Keratinocyte (primary cell): ENCODE results near the gene OFD1. TPM values are rescaled to one million over a fixed set of nuclear protein-coding genes. Genes with fewer than 3 reads are reported as not detected.

Experiments used
- DNase-seq: peaks from one replicate; pipeline ENCODE4 v3.0.0-alpha.2; 2011; ENCODE audit warnings: low read depth, missing footprints, low spot score
- FAIRE-seq: peaks from 2 replicates; lab custom pipeline; 2011; peaks lifted over from hg19 to GRCh38; lab: Jason Lieb, UNC
- H2AFZ ChIP-seq: 2 replicates; pipeline ENCODE4 v1.6.0; 2012; ENCODE audit warnings: low read length, control low read depth, inconsistent platforms; ENCODE audit not compliant: control insufficient read depth
- H3K27ac ChIP-seq: 2 replicates; pipeline ENCODE4 v1.5.1; 2011; ENCODE audit warnings: low read length; ENCODE audit not compliant: control insufficient read depth, insufficient read depth
- H3K27me3 ChIP-seq: 3 replicates; pipeline ENCODE4 v1.6.0; 2011; ENCODE audit warnings: low read length; ENCODE audit not compliant: control insufficient read depth, insufficient read depth; ENCODE audit errors: extremely low read depth
- H3K36me3 ChIP-seq, 2 experiments: 2 replicates in 1 of 2; 3 replicates in 1 of 2; pipeline ENCODE4 v1.5.1; 2011; ENCODE audit warnings: low read length in 2 of 2, mild to moderate bottlenecking in 1 of 2; ENCODE audit not compliant: control insufficient read depth in 2 of 2, insufficient read depth in 2 of 2; ENCODE audit errors: extremely low read depth in 1 of 2
- H3K4me1 ChIP-seq: 3 replicates; pipeline ENCODE4 v1.5.1; 2011; ENCODE audit warnings: low read length; ENCODE audit not compliant: control insufficient read depth, insufficient read depth; ENCODE audit errors: extremely low read depth
- H3K4me2 ChIP-seq: 3 replicates; pipeline ENCODE4 v1.6.0; 2011; ENCODE audit warnings: low read depth, low read length; ENCODE audit not compliant: control insufficient read depth, insufficient read depth; ENCODE audit errors: extremely low read depth
- H3K4me3 ChIP-seq, 3 experiments: fragments of 200-600 bp in 1 of 3; sonication (generic) in 1 of 3; 2 replicates in 2 of 3; 3 replicates in 1 of 3; pipeline ENCODE4 v1.5.1; 2011 to 2016; ENCODE audit warnings: low read length in 3 of 3, mild to moderate bottlenecking in 3 of 3, control low read depth in 2 of 3, inconsistent platforms in 1 of 3, low read depth in 1 of 3, mixed read lengths in 1 of 3, mixed run types in 1 of 3, moderate library complexity in 1 of 3; ENCODE audit not compliant: control insufficient read depth in 2 of 3, insufficient read depth in 2 of 3; ENCODE audit errors: extremely low read depth in 1 of 3
- H3K79me2 ChIP-seq: 2 replicates; pipeline ENCODE4 v1.6.0; 2012; ENCODE audit warnings: low read length; ENCODE audit not compliant: control insufficient read depth, insufficient read depth
- H3K9ac ChIP-seq: 3 replicates; pipeline ENCODE4 v1.6.0; 2011; ENCODE audit warnings: low read length; ENCODE audit not compliant: control insufficient read depth, insufficient read depth; ENCODE audit errors: extremely low read depth
- H3K9me1 ChIP-seq: 3 replicates; pipeline ENCODE4 v1.6.0; 2011; ENCODE audit warnings: low read length; ENCODE audit not compliant: control insufficient read depth, insufficient read depth; ENCODE audit errors: extremely low read depth
- H3K9me3 ChIP-seq: 2 replicates; pipeline ENCODE4 v1.5.1; 2012; ENCODE audit warnings: low read depth, low read length; ENCODE audit not compliant: control insufficient read depth
- H4K20me1 ChIP-seq: 3 replicates; pipeline ENCODE4 v1.6.0; 2011; ENCODE audit warnings: low read length; ENCODE audit not compliant: control insufficient read depth, insufficient read depth; ENCODE audit errors: extremely low read depth
- EZH2 ChIP-seq: IDR thresholded peaks from one replicate; pipeline ENCODE4 v1.6.1; 2012; ENCODE audit warnings: inconsistent platforms, mild to moderate bottlenecking, low read length, moderate library complexity
- dilution Hi-C: fragments of 300-500 bp; cut with MboI; formaldehyde crosslinking; loops from one replicate; pipeline ENCODE4 v1.7.0; 2020; ENCODE audit warnings: low sequenced_read_pairs; ENCODE audit not compliant: extremely low pct_ligation_motif_present
- polyA plus RNA-seq, 5 experiments: library from polyadenylated mRNA; depleted of rRNA in 3 of 5; stranded (reverse) in 3 of 5; stranded (forward) in 1 of 5; unstranded in 1 of 5; fragments of >200 nt; gene quantifications; 1 replicate in 1 of 5; 2 replicates in 3 of 5; 3 replicates in 1 of 5; pipeline versions ENCODE4 v1.2.1 to v1.2.3, GENCODE V29; 2011 to 2012; ENCODE audit warnings: missing spikeins in 2 of 5, low read depth in 1 of 5, low replicate concordance in 1 of 5
- TF ChIP-seq, protein P1 (sequence below), 3 experiments: IDR thresholded peaks in 1 of 3; conservative IDR thresholded peaks in 1 of 3; optimal IDR thresholded peaks in 1 of 3; 2 replicates in 2 of 3; 3 replicates in 1 of 3; pipeline versions ENCODE3 to v1.5.1; 2011; ENCODE audit warnings: low read length in 3 of 3, mild to moderate bottlenecking in 3 of 3, moderate library complexity in 2 of 3, control low read depth in 1 of 3, inconsistent platforms in 1 of 3; ENCODE audit not compliant: insufficient read depth in 2 of 3; ENCODE audit errors: extremely low read depth in 1 of 3

Gene OFD1
- polyA plus RNA-seq, 1 donor (not counting 4 experiments of a cell fraction or from before 2014, with no cell fraction given), result 18.3 TPM

DNA sequence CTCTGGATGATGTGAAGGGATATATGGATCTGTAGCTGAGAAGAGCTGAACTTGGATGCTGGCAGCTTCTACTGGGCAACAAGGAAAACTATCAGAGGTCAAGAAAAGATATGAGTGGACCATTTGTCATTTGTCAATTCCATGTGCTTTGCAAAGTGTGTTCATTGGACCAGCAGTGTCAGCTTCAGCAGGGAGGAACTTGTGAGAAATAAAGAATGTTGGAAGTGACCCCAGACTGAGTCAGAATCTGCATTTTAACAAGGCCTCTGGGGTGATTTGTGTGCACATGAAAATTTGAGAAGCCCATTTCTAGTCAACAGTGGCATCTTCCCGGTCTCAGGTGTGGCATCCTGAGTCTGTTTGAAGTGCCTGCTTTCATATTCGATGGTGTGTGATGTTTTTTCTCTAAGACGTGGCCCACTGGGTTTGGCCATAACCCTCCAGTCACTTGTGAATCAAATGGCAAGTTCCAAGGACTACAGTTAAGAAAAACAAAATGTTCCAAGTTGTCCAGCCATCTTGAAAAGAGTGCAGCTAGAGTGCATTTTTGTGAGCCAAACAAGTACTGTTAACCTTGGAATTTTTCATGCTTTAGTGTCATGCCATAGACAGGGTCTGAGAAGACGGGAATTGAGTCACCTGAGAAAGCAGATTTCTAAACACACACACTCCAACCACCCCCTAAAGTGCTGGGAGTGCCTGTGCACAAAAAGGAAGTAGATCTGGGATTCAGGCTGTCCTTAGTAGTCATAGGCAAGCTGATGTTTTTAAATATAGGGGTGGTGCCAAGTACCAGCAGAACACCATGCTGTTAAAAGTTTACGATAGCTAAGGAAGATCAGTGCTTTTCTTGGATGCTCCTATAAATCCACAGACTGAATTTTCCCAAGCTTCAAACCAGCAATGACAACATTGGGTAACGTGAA is 55.9 kb downstream of the OFD1 start:
- dilution Hi-C loops, result no loop called here
- no peak for FAIRE-seq
- H3K9me1 ChIP-seq, result no peaks in the 10 kb centered on the region

DNA sequence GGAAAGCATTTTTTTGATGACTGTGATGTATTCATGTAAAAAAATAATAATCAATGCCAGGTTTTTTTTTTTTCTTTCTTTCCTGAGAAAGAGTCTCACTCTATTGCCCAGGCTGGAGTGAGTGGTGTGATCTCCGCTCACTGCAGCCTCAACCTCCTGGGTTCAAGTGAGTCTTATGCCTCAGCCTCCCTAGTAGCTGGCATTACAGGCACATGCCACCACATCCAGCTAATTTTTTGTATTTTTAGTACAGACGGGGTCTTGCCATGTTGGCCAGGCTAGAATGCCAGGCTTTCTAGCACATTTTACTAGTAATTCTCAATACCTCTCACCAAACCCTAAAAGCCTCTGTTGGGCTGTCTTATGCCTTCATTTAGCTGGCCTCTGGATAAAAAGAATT is 56.6 kb downstream of the OFD1 start:
- Histone ChIP-seq H3K4me2 (no peak overlapping the region), H3K9me3 (no peaks in the 10 kb centered on the region), H3K4me1 (no peaks in the 10 kb centered on the region), H3K27me3 (peaks cover 7% of the 10 kb centered on the region), H3K27ac (no peak overlapping the region), H3K9ac (no peak overlapping the region), H3K4me3 (no peak overlapping the region), H3K36me3 (no peaks in the 10 kb centered on the region), H4K20me1 (no peaks in the 10 kb centered on the region), H3K79me2 (no peaks in the 10 kb centered on the region), H3K9me1 (no peaks in the 10 kb centered on the region), H2AFZ (no peak overlapping the region)
- dilution Hi-C loops, result no loop called here
- DNase-seq (no peak), FAIRE-seq (no peak)
- TF ChIP-seq, protein P1, sequence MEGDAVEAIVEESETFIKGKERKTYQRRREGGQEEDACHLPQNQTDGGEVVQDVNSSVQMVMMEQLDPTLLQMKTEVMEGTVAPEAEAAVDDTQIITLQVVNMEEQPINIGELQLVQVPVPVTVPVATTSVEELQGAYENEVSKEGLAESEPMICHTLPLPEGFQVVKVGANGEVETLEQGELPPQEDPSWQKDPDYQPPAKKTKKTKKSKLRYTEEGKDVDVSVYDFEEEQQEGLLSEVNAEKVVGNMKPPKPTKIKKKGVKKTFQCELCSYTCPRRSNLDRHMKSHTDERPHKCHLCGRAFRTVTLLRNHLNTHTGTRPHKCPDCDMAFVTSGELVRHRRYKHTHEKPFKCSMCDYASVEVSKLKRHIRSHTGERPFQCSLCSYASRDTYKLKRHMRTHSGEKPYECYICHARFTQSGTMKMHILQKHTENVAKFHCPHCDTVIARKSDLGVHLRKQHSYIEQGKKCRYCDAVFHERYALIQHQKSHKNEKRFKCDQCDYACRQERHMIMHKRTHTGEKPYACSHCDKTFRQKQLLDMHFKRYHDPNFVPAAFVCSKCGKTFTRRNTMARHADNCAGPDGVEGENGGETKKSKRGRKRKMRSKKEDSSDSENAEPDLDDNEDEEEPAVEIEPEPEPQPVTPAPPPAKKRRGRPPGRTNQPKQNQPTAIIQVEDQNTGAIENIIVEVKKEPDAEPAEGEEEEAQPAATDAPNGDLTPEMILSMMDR (optimal IDR thresholded peaks at IDR 0.05 in 1 of 3, IDR thresholded peaks at IDR 0.05 in 1 of 3, conservative IDR thresholded peaks at IDR 0.05 in 1 of 3; ENCODE audit: extremely low read depth in 1 of 3, insufficient read depth in 2 of 3, low read length in 3 of 3), result no peak
- TF ChIP-seq EZH2, result no peak

More for the DNA sequence above, 55.9 kb downstream of the OFD1 start:
- H3K4me1 ChIP-seq, result no peaks in the 10 kb centered on the region
- H3K27ac ChIP-seq, result no peak overlapping the region
- H2AFZ ChIP-seq, result no peak overlapping the region
- H3K4me2 ChIP-seq, result no peak overlapping the region
- TF ChIP-seq EZH2, result no peak
- TF ChIP-seq, protein P1 (optimal IDR thresholded peaks at IDR 0.05 in 1 of 3, IDR thresholded peaks at IDR 0.05 in 1 of 3, conservative IDR thresholded peaks at IDR 0.05 in 1 of 3; ENCODE audit: extremely low read depth in 1 of 3, insufficient read depth in 2 of 3, low read length in 3 of 3), result no peak
- H3K27me3 ChIP-seq, result peaks cover 14% of the 10 kb centered on the region
- no peaks in the 10 kb centered on the region for H4K20me1 ChIP-seq
- no peak overlapping the region for H3K9ac ChIP-seq
- no peak overlapping the region for H3K4me3 ChIP-seq
- H3K36me3 ChIP-seq, result no peaks in the 10 kb centered on the region
- DNase-seq, result no peak
- H3K9me3 ChIP-seq, result no peaks in the 10 kb centered on the region
- no peaks in the 10 kb centered on the region for H3K79me2 ChIP-seq
